Renal cortex interstitium (tissue), 11 donors: Measurements from ENCODE around the gene HES1. TPM values are rescaled to one million over a fixed set of nuclear protein-coding genes. Genes with fewer than 3 reads are reported as not detected.
"Not testable (repeated sequence)": the region's sequence is repeated elsewhere in the genome, so short reads cannot be mapped to it uniquely, and the experiment has no call there.

Experiments
- DNase-seq, 11 donors: peaks; one replicate each; pipeline ENCODE4 v3.0.0-alpha.2; 2013; ENCODE audit warnings: low read depth in 9 of 11, low spot score in 4 of 11; ENCODE audit errors: extremely low read depth in 1 of 11
- polyA plus RNA-seq, 3 donors: library from polyadenylated mRNA; unstranded; fragments of 120-200 nt; gene quantifications; one replicate each; pipeline ENCODE4 v1.2.1, GENCODE V29; 2013; ENCODE audit not compliant: insufficient read length in 3 of 3

The HES1 gene
- polyA plus RNA-seq, 3 donors, result 73.7 to 94.9 (median 76.1) TPM

DNA sequence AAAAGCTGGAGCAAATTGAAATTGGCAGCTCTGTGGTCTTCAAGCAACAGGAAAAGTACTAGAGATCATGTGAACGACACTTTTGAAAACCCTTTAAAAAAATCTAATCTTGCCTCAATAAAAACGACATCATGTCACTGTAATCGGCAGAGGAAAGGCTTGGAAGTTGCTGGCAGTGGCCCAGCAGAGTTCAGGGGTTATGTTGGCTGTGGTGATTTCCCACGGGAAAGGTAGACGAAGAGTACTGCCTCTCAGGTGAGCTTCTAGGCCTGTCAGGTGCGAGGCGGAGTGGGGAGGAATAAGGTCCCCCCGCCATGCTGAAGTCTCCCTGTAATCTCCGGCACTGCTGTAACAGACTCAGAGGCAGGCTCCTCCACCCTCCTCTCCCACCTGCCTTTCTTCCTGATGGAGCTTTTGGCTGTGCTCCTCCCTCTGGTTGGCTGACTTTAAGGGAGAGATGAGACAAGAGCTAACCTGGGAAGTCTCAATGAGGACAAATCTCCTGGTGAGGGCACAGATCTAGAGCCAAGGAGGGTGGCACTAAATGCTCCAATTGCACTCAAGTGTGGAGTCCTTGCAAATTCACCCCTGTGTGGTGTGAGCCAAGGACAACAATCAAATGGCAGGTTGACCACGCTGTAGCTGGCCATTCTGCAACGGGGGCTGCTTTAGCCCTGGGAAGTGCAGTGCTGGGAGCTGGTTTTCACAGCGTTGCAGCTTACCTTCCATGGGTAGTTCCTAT lies 18.7 kb upstream of the HES1 start:
- no peak for DNase-seq

- no peak for DNase-seq
Measured at GRCh38 chr3:194118920-194119319, 17.0 kb upstream of the HES1 start.

GRCh38 chr3:194119831-194120590 lies 15.9 kb upstream of the HES1 start:
- DNase-seq, result no peak

DNA sequence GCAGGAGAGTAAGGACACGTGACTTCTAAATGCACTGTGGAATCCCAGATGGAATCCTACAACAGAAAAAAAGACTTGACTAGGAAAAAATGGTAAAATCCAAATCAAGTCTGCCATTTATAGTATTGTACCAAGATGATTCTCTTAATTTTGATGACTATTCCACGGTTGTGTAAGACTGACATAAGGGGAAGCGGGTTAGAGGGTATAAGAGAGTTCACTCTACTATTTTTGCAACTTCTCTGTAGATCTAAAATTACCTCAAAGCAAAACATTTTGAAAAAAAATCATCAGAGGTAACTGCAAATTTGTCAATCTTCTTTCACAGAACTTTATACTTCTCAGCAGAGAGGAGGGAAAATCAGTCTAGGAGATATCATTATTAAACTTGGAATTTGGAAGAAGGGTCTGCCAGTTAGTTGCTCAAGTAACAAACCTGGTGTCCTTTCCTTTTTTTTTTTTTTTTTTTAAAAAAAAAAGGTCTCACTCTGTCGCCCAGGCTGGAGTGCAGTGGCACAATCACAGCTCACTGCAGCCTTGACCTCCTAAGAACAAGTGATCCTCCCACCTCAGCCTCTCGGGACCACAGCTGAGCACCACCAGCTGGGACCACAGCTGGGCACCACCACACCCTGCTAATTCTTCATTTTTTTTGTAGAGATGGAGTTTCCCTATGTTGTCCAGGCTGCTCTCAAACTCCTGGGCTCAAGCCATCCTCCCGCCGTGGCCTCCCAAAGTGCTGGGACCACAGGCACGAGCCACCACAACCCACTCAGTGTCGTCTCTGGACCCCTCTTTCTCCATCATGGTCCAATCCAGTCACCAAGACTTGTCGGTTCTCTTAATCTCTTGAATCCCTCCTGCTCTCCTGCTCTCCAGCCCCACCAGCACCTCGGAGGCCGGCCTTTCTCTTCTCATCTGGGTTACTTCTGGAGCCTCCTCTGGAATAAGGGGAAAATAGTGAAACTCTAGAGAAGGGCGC lies 14.9 kb upstream of the HES1 start:
- no peak for DNase-seq

DNA sequence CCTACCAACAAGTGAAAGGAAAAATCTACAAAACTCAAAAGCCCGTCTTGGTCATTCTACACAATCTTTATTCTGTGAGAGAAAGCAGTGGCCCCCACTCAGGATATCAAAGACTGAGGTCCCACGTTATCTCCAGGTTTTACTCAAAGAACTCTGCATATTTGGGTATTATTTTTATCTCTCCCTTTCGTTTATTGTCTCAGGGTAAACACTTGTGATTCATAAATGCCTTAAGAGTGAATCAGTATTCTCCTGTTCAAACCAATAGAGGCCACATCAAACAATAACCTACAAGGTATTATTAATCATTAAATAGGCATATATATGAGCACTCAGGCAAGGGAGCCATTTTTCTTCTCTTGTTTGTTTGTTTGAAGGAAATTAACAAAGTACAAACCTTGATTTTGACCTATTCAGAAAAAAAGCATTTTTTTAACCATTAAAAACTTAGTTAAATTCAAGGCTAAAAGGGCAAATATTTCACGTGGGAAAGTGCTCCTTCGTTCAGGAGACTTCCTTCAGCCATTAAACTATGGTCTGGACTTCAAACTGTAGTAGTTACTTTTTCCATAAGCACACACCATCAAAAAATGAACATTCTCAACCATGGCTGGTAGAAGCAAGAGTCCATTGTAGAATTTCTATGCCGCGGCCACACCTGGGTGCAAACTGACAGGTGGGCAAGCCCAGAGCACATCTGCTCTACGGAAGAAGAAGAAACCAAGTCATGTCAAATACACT lies 13.9 kb upstream of the HES1 start:
- DNase-seq, result no peak

DNA sequence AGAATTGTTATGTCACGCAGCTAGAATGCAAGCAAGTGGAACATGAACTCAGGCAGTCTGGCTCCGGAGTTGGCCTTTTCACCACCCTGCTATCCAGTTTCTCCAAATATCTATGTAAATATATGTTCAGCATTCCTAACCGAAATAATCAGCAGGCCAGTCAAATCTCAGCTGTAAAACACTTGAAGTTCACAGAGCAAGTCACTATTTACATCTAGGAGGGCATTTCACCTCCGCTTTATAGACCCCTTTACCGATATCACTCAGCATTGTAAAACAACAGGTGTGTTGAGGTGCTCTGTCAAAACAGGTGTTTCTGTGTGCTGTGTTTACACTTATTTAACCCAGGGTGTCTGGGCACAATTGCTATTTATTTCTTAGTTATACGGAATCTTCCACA lies 12.2 kb upstream of the HES1 start:
- DNase-seq, result no peak

GRCh38 chr3:194124193-194124592 lies 11.8 kb upstream of the HES1 start:
- no peak for DNase-seq

DNA sequence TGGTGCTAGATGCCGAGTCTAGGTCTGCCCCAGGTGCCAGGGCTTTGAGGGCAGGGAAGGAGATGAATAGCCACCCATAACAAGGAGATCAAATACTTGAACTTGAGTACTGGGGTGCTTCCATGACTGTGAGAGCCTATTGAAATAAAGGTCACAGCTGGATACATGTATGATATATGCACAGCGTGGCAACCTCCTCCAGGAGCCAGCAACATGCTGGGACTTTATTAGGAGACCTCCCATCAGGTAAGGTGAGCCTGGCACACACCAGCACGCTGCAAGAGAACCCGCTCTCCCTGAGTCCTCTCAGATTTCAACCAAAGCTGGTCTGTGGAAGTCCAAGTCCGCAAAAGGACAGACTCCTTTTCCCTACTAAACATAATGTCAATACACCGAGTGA lies 10.5 kb upstream of the HES1 start:
- DNase-seq, result no peak

- no peak for DNase-seq
Measured at GRCh38 chr3:194126790-194127189, 9.2 kb upstream of the HES1 start.

DNA sequence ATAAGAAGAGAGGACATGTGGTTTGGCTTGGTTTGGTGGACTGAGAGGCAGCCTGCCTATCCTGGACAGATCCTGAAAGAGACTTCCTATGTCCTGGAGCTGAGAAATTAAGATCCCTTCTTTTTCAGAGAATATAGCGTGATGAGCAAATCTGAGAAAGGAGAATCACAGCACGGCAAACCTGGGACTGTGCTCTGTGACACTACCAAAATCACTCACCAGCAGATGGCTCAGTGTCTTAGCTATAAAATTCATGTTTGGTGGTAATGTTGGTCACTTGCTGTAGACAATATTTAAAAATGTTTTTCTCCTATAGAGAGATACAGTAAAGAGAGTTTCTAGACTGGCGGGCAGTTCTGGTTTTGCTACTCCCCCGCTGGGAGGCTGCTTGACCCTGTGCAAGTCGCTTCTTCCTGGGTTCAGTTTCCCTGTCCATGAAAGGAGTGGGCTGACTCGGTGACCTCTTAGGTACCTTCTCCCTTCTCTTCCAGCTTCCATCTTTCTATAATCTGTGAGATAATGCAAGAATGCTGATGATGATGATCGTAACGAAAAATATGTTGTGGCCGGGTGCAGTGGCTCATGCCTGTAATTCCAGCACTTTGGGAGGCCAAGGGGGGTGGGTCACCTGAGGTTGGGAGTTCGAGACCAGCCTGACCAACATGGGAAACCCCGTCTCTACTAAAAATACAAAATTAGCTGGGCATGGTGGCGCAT lies 7.6 kb upstream of the HES1 start:
- no peak for DNase-seq

- DNase-seq, result not testable (repeated sequence)
Measured at GRCh38 chr3:194128919-194129295, 7.0 kb upstream of the HES1 start.

- DNase-seq, result peak in 1 of 11 donors; percentile 45
Measured at GRCh38 chr3:194129581-194130133, 6.3 kb upstream of the HES1 start.

- no peak for DNase-seq
Measured at GRCh38 chr3:194130188-194130587, 5.8 kb upstream of the HES1 start.

GRCh38 chr3:194130807-194131589 lies 5.0 kb upstream of the HES1 start:
- peak in 6 of 11 donors; percentile 48 to 84 (median 66) for DNase-seq

DNA sequence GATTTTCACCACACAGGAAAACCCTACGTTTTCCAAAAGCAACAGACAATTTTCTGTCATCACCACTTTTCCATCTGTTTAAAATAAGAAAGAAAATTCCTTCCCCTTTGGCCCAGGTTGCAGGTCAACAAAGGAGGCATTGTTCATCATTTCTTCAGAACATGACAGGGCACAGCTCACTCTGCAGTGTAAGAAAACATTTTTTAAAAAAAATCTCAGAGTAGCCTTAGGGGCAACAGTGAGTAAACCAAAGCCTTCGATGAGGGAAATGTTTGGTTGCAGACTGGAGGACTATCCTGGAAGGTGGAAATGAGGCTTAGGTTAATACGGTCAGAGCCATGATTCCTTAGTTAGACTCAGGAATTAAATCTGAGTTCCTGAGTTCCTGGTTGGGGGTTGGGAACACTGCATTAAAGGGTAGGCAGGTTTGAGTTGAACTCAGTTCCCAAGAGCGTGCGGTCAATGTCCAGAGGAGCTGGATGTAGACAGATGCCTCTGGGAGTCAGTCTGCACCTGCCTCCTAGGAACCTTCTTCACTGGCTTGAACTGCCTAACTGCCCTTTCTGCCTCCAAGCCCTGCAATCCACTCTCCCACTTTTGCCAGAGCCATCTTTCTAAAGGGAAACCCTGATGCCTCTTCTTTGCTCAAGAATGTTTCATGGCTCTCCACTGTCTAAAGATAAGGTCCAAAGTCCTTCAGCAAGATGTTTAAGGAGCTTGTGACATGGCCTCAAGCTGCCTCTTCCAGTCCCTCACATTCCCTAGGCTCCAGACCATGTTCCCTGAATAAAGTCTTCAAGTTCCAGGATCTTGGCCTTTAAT lies 3.3 kb upstream of the HES1 start:
- DNase-seq, result no peak

DNA sequence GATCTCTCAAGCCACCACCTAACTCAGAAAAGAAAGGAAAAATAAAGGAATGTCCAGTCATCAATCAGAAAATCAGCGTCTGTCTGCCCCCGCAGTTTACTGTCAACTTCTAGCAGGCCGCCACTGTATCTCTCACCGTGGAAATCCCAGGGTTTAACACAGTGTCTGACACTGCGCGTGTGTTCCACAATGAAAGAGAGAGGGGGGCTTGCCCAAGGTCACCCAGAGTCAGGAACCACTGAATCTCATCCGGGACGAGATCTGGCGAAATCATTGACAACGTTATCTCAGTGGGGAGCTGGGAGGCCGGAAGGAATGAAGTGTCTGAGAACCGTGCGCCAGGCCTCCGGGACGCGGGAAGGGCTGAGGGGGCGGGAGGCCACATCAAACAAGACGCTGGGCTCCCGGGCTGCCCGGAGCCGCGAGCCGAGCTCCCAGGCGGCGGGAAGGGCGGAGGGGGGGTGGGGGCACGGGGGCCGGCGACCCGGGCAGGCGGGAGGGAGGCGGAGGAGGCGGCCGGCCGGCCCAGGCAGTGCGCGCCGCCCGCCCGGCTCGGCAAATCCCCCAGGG lies 2.2 kb upstream of the HES1 start:
- DNase-seq, result peak in 2 of 11 donors; percentile 45 to 49
